GM13977 (cell line): ENCODE data around the gene NPHP1.
"Not testable (repeated sequence)": the region's sequence is repeated elsewhere in the genome, so short reads cannot be mapped to it uniquely, and the experiment has no call there.

Experiments used
- DNase-seq: peaks from one replicate; pipeline ENCODE4 v3.0.0; 2012; ENCODE audit warnings: low spot score
- CTCF ChIP-seq: IDR thresholded peaks from 2 replicates; pipeline ENCODE4 v1.5.1; 2012; ENCODE audit warnings: mild to moderate bottlenecking, control low read depth; ENCODE audit not compliant: insufficient read depth; ENCODE audit errors: extremely low read depth, missing control alignments
- in situ Hi-C: fragments of 300-500 bp; cut with MboI; formaldehyde crosslinking; loops from one replicate; pipeline ENCODE4 v1.12.0; 2022; ENCODE audit warnings: low sequenced_read_pairs, low pct_unique_long_range_greater_than_20kb, mixed read lengths, inconsistent platforms; ENCODE audit not compliant: unreplicated experiment

The NPHP1 gene

GRCh38 chr2:110099038-110099425 is 105.8 kb downstream of the NPHP1 start:
- DNase-seq, result no peak
- no peak for TF ChIP-seq CTCF
- in situ Hi-C loops, result no loop called here

DNA sequence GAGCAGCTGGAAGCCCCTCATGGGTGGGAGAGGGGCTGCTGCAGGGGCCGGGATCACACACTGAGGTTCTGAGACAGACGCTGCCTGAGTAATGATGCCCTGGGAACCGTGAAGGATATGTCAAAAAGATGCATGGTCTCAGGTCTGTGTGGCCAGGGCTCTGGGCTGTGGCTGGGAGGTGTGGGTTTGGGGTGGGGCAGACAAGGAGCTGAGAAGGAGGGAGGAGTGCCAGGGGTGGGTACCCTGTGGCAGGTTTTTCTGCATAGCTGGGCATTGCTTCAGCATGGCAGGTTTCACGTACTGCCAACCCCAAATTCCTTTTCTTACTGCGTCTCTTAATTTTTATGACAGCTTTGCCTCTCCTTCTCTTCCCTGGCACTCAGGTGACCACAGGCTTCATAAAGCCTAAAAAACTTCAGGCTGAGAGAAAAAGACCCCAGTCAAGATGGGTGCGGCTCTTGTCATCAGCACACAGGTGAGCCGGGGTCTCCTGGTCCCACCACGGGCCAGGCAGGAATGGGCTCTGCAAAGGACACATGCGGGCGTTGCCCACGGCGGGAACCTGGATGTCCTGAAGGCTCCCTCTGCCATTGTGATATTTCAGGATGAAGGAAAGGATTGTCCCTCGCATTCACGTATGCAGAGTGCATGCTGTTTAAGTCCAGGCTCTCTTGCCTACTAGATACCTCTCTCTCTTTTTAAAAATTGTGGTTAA is 107.2 kb downstream of the NPHP1 start:
- no peak for DNase-seq
- in situ Hi-C loops, result no loop called here
- TF ChIP-seq CTCF, result no peak

DNA sequence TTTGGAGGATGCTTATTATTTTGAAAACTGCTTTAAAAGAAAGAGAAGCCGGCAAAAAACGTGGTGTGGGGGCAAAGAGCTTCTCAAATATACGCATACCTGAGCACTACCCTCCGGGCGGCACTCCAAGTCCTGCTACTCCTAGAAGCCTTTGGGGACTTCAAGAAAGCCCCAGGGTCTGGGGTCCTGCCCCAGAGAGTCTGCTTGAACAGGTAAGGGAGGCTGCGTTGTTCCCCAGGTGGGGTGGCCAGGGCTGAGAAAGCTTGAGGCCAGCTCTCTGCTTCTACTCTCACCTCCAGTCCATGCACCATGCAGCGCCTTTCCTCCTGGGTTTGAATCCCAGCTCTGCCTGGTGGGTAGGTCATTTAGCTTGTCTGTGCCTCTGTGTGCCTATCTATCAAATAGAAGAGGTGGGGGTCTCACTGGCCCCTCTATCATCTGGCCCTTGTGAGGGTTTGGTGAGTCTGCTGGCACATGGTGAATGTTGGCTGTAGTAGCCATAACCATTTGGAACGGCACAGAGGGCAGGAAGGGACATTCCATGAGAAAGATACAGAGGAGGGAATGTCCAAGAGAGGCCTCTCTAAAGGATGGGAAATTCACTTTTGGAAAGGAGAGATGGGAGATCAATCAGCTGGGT is 108.7 kb downstream of the NPHP1 start:
- no peak for DNase-seq
- in situ Hi-C loops, result no loop called here
- no peak for TF ChIP-seq CTCF

GRCh38 chr2:110094884-110095534 is 109.8 kb downstream of the NPHP1 start:
- DNase-seq, in situ Hi-C loops: not testable (repeated sequence)

GRCh38 chr2:110093924-110094323 is 110.9 kb downstream of the NPHP1 start:
- DNase-seq, in situ Hi-C loops: not testable (repeated sequence)

- DNase-seq, in situ Hi-C loops: not testable (repeated sequence)
Observed at GRCh38 chr2:110090164-110090563, 114.6 kb downstream of the NPHP1 start.

DNA sequence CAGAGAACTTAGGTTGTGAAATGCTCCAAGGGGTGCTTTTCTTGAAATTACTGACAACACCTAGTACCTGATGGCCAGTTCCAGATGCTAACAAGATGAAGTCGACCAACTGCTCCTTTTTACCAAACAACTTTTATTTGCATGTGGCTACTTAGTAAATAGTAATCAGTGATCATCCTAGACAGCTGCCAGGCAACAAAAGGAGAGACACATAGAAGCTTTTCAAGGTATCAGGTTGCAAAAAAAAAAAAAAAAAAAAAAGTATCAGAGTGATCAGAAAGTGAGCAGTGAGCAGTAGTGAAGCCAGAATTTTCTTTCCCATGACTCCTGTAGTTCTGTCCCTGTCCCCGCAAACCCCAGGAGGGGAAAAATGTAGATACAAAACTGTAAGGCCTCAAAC is 121.1 kb downstream of the NPHP1 start:
- in situ Hi-C loops, DNase-seq: not testable (repeated sequence)

GRCh38 chr2:110083162-110083561 is 121.7 kb downstream of the NPHP1 start:
- DNase-seq, in situ Hi-C loops: not testable (repeated sequence)

- in situ Hi-C loops, DNase-seq: not testable (repeated sequence)
Observed at GRCh38 chr2:110078104-110078503, 126.7 kb downstream of the NPHP1 start.

DNA sequence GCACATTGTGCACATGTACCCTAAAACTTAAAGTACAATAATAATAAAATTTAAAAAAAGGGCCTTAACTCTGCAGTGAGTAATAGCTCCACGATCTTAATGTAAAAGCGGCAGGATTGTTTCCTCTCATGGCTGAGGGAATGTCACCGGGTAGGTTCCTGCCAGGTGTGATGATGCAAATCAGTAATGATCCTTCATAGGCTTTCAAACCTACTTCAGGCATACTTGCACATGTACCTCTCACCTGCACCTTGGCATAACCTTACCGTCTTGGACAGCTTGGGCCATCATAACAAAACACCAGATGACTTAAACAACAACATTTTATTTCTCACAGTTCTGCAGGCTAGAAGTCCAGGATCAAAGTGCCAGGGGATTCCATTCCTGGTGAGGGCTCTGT is 128.9 kb downstream of the NPHP1 start:
- in situ Hi-C loops, DNase-seq: not testable (repeated sequence)
